Gastrocnemius medialis (tissue), 4 donors: ENCODE results near the gene TAF3.

Source experiments
- POLR2A ChIP-seq, 2 donors: fragments of 450-650 bp; IDR thresholded peaks; one replicate each; pipeline ENCODE4 v1.6.1; 2017; ENCODE audit warnings: antibody characterized with exemption in 2 of 2, mild to moderate bottlenecking in 2 of 2, moderate library complexity in 2 of 2
- TF ChIP-seq, protein P1 (sequence below), 5 experiments: fragments of 450-650 bp in 3 of 5; fragments of 200-600 bp in 2 of 5; sonication (generic) in 2 of 5; IDR thresholded peaks in 4 of 5; conservative IDR thresholded peaks in 1 of 5; 1 replicate in 4 of 5; 2 replicates in 1 of 5; pipeline ENCODE4 v1.5.1; 2016 to 2019; ENCODE audit warnings: antibody characterized with exemption in 5 of 5, mild to moderate bottlenecking in 3 of 5, moderate library complexity in 3 of 5

DNA sequence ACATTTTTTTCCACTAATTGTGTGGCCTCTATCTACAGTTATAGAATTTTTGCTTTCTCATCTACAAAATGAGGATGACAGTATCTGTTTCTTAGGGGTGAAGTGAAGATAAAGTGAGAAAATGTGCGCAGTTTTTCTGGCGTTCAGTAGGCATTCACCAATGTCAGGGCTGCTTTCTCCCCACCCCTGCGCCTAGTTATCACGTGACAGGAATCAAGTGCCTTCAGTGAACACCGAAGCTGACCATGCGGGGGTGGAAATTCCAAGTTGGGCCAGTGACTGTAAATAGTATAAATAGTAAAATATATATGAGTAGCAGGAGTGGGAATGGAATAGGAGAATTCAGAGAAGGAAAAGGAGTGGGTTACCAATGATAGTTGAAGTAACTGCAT, 77.4 kb downstream of the TAF3 start:
- TF ChIP-seq, protein P1, sequence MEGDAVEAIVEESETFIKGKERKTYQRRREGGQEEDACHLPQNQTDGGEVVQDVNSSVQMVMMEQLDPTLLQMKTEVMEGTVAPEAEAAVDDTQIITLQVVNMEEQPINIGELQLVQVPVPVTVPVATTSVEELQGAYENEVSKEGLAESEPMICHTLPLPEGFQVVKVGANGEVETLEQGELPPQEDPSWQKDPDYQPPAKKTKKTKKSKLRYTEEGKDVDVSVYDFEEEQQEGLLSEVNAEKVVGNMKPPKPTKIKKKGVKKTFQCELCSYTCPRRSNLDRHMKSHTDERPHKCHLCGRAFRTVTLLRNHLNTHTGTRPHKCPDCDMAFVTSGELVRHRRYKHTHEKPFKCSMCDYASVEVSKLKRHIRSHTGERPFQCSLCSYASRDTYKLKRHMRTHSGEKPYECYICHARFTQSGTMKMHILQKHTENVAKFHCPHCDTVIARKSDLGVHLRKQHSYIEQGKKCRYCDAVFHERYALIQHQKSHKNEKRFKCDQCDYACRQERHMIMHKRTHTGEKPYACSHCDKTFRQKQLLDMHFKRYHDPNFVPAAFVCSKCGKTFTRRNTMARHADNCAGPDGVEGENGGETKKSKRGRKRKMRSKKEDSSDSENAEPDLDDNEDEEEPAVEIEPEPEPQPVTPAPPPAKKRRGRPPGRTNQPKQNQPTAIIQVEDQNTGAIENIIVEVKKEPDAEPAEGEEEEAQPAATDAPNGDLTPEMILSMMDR (IDR thresholded peaks at IDR 0.05 in 4 of 5, conservative IDR thresholded peaks at IDR 0.05 in 1 of 5) = no peak
- TF ChIP-seq POLR2A (IDR thresholded peaks at IDR 0.05) = no peak
